ENCODE measurements around the gene ASIC5.

DNA sequence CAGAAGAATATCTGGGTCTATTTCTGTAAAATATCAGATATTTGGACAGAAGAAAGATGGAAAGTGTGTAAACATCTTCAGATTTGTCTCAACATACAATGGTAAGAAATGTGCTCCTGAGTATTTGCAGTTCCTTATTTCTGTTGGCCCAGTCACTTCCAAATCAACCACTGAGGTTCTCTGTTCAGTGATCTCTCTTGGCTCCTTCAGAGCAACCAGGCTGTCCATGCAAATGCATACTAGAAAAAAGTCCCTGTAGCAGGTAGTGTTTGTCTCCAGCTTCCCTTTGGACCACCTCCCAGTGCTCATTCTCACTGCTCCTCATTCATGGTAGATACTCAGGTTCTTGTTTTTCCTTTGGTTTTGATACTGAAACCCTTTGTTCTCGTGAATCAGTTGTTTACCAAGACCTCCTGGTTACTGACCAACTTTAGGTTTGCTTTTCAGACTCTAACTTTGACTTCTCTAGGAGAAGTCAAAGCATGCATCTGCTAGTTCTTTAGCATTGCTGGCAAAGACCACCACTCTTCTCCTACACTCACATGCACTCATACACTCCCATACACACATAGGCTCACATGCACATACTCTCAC, 28.8 kb downstream of the ASIC5 start:
- TF ChIP-seq, protein P1, sequence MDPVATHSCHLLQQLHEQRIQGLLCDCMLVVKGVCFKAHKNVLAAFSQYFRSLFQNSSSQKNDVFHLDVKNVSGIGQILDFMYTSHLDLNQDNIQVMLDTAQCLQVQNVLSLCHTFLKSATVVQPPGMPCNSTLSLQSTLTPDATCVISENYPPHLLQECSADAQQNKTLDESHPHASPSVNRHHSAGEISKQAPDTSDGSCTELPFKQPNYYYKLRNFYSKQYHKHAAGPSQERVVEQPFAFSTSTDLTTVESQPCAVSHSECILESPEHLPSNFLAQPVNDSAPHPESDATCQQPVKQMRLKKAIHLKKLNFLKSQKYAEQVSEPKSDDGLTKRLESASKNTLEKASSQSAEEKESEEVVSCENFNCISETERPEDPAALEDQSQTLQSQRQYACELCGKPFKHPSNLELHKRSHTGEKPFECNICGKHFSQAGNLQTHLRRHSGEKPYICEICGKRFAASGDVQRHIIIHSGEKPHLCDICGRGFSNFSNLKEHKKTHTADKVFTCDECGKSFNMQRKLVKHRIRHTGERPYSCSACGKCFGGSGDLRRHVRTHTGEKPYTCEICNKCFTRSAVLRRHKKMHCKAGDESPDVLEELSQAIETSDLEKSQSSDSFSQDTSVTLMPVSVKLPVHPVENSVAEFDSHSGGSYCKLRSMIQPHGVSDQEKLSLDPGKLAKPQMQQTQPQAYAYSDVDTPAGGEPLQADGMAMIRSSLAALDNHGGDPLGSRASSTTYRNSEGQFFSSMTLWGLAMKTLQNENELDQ (tag by site-specific recombination; IDR thresholded peaks at IDR 0.05; ENCODE audit: low read depth) = no peak
- TF ChIP-seq, protein P2, sequence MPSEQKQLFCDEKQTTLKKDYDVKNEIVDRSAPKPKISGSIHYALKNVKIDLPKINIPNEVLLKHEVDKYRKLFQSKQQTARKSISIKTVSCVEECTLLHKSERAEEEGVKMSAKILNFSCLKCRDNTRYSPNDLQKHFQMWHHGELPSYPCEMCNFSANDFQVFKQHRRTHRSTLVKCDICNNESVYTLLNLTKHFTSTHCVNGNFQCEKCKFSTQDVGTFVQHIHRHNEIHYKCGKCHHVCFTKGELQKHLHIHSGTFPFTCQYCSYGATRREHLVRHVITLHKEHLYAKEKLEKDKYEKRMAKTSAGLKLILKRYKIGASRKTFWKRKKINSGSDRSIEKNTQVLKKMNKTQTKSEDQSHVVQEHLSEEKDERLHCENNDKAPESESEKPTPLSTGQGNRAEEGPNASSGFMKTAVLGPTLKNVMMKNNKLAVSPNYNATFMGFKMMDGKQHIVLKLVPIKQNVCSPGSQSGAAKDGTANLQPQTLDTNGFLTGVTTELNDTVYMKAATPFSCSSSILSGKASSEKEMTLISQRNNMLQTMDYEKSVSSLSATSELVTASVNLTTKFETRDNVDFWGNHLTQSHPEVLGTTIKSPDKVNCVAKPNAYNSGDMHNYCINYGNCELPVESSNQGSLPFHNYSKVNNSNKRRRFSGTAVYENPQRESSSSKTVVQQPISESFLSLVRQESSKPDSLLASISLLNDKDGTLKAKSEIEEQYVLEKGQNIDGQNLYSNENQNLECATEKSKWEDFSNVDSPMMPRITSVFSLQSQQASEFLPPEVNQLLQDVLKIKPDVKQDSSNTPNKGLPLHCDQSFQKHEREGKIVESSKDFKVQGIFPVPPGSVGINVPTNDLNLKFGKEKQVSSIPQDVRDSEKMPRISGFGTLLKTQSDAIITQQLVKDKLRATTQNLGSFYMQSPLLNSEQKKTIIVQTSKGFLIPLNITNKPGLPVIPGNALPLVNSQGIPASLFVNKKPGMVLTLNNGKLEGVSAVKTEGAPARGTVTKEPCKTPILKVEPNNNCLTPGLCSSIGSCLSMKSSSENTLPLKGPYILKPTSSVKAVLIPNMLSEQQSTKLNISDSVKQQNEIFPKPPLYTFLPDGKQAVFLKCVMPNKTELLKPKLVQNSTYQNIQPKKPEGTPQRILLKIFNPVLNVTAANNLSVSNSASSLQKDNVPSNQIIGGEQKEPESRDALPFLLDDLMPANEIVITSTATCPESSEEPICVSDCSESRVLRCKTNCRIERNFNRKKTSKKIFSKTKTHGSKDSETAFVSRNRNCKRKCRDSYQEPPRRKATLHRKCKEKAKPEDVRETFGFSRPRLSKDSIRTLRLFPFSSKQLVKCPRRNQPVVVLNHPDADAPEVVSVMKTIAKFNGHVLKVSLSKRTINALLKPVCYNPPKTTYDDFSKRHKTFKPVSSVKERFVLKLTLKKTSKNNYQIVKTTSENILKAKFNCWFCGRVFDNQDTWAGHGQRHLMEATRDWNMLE (tag by site-specific recombination; conservative IDR thresholded peaks at IDR 0.05; ENCODE audit: low read depth) = no peak
- TF ChIP-seq, protein P3, sequence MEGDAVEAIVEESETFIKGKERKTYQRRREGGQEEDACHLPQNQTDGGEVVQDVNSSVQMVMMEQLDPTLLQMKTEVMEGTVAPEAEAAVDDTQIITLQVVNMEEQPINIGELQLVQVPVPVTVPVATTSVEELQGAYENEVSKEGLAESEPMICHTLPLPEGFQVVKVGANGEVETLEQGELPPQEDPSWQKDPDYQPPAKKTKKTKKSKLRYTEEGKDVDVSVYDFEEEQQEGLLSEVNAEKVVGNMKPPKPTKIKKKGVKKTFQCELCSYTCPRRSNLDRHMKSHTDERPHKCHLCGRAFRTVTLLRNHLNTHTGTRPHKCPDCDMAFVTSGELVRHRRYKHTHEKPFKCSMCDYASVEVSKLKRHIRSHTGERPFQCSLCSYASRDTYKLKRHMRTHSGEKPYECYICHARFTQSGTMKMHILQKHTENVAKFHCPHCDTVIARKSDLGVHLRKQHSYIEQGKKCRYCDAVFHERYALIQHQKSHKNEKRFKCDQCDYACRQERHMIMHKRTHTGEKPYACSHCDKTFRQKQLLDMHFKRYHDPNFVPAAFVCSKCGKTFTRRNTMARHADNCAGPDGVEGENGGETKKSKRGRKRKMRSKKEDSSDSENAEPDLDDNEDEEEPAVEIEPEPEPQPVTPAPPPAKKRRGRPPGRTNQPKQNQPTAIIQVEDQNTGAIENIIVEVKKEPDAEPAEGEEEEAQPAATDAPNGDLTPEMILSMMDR (tag by site-specific recombination; IDR thresholded peaks at IDR 0.05) = no peak
- TF ChIP-seq ZNF596 (tag by site-specific recombination; IDR thresholded peaks at IDR 0.05) = no peak
- no peak for TF ChIP-seq ZNF571 (tag by site-specific recombination; IDR thresholded peaks at IDR 0.05)
- TF ChIP-seq ZNF658 (tag by site-specific recombination; IDR thresholded peaks at IDR 0.05) = no peak
- no peak for TF ChIP-seq ZNF777 (tag by site-specific recombination; IDR thresholded peaks at IDR 0.05; ENCODE audit: borderline replicate concordance)

Measured in HEK293 (cell line).